ENCODE results near the gene HCLS1. TPM values are rescaled to one million over a fixed set of nuclear protein-coding genes. Genes with fewer than 3 reads are reported as not detected.
"Not testable (repeated sequence)": the region's sequence is repeated elsewhere in the genome, so short reads cannot be mapped to it uniquely, and the experiment has no call there.

Gene HCLS1
- polyA plus RNA-seq (ENCODE audit: insufficient read length in 3 of 3), result 1 to 10 TPM; 7.3 to 8.0 (median 7.4) TPM

- no peak for DNase-seq (ENCODE audit: low read depth in 3 of 3, low spot score in 2 of 3)
These were observed at the start of gene HCLS1 for GRCh38 chr3:121660356-121661171. Gene HCLS1, minus strand, starts transcription at chr3:121660903. Its CDS starts 2,556 bp downstream, at chr3:121658347.

GRCh38 chr3:121710347-121710746, 49.6 kb upstream of the HCLS1 start:
- no peak for DNase-seq (ENCODE audit: low read depth in 3 of 3, low spot score in 2 of 3)

GRCh38 chr3:121707531-121708273, 47.0 kb upstream of the HCLS1 start:
- DNase-seq (ENCODE audit: low read depth in 3 of 3, low spot score in 2 of 3), result no peak

GRCh38 chr3:121705541-121705940, 44.8 kb upstream of the HCLS1 start:
- no peak for DNase-seq (ENCODE audit: low read depth in 3 of 3, low spot score in 2 of 3)

GRCh38 chr3:121703973-121704372, 43.3 kb upstream of the HCLS1 start:
- DNase-seq (ENCODE audit: low read depth in 3 of 3, low spot score in 2 of 3), result no peak

GRCh38 chr3:121698901-121699300, 38.2 kb upstream of the HCLS1 start:
- DNase-seq (ENCODE audit: low read depth in 3 of 3, low spot score in 2 of 3), result no peak

- no peak for DNase-seq (ENCODE audit: low read depth in 3 of 3, low spot score in 2 of 3)
These were observed 37.8 kb upstream of the HCLS1 start for GRCh38 chr3:121698476-121698875.

- no peak for DNase-seq (ENCODE audit: low read depth in 3 of 3, low spot score in 2 of 3)
These were observed 35.5 kb upstream of the HCLS1 start for GRCh38 chr3:121696186-121696585.

- DNase-seq (ENCODE audit: low read depth in 3 of 3, low spot score in 2 of 3), result no peak
These were observed 31.5 kb upstream of the HCLS1 start for GRCh38 chr3:121692010-121692699.

- DNase-seq (ENCODE audit: low read depth in 3 of 3, low spot score in 2 of 3), result no peak
These were observed 30.2 kb upstream of the HCLS1 start for GRCh38 chr3:121690777-121691405.

- not testable (repeated sequence) for DNase-seq (ENCODE audit: low read depth in 3 of 3, low spot score in 2 of 3)
These were observed 28.0 kb upstream of the HCLS1 start for GRCh38 chr3:121688747-121689146.

- no peak for DNase-seq (ENCODE audit: low read depth in 3 of 3, low spot score in 2 of 3)
These were observed 21.1 kb upstream of the HCLS1 start for GRCh38 chr3:121681792-121682191.

GRCh38 chr3:121677141-121677540, 16.4 kb upstream of the HCLS1 start:
- DNase-seq (ENCODE audit: low read depth in 3 of 3, low spot score in 2 of 3), result no peak

- DNase-seq (ENCODE audit: low read depth in 3 of 3, low spot score in 2 of 3), result no peak
These were observed 10.0 kb upstream of the HCLS1 start for GRCh38 chr3:121670676-121671075.

- no peak for DNase-seq (ENCODE audit: low read depth in 3 of 3, low spot score in 2 of 3)
These were observed 6.6 kb upstream of the HCLS1 start for GRCh38 chr3:121667333-121667732.

GRCh38 chr3:121665488-121665887, 4.8 kb upstream of the HCLS1 start:
- DNase-seq (ENCODE audit: low read depth in 3 of 3, low spot score in 2 of 3), result no peak

GRCh38 chr3:121663171-121663847, 2.6 kb upstream of the HCLS1 start:
- DNase-seq (ENCODE audit: low read depth in 3 of 3, low spot score in 2 of 3), result no peak

- DNase-seq (ENCODE audit: low read depth in 3 of 3, low spot score in 2 of 3), result no peak
These were observed 2.0 kb upstream of the HCLS1 start for GRCh38 chr3:121662742-121663141.

GRCh38 chr3:121661376-121661775, 673 bp upstream of the HCLS1 start:
- DNase-seq (ENCODE audit: low read depth in 3 of 3, low spot score in 2 of 3), result no peak

- no peak for DNase-seq (ENCODE audit: low read depth in 3 of 3, low spot score in 2 of 3)
These were observed 1.1 kb downstream of the HCLS1 start for GRCh38 chr3:121659586-121659985.

All from right renal cortex interstitium (tissue), 3 donors.